ENCODE measurements around the gene ZBED4.

DNA sequence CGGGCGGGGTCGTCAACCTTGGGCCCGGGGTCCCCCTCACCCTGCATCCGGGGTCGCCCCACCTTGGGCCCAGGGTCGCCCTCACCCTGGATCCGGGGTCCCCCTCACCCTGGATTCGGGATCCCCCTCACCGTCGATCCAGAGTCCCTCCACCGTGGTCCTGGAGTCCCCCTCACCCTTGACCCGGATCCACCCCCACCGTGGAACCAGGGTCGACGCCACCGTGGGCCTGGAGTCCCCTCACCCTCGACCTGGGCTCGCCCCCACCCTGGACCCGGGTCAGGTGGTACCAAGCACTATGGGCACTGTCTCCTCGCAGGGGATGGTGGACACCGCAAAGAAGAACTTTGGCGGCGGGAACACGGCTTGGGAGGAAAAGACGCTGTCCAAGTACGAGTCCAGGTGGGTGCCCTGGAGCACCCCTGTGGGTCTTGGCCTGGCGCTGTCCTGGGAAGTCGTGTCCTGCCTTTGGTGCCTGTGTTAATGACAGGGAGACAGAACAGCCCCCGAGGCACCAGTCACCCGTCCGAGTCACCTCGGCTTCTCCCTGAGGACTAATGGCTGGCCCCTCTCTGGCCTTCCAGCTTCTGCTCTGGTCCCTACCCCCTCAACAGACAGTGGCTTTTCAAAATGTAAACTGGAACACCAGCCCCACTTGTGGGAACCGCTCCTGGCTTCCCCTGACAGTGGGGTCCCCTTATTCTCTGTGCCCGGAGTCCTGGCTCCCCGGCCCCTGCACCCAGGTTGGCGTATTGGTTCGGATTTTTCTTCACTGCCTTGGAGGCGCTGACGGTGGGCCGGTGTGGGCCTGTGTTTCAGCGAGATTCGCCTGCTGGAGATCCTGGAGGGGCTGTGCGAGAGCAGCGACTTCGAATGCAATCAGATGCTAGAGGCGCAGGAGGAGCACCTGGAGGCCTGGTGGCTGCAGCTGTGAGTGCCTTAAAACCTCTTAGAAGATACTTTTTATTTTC, 65.6 kb downstream of the ZBED4 start:
- TF ChIP-seq, protein P1, sequence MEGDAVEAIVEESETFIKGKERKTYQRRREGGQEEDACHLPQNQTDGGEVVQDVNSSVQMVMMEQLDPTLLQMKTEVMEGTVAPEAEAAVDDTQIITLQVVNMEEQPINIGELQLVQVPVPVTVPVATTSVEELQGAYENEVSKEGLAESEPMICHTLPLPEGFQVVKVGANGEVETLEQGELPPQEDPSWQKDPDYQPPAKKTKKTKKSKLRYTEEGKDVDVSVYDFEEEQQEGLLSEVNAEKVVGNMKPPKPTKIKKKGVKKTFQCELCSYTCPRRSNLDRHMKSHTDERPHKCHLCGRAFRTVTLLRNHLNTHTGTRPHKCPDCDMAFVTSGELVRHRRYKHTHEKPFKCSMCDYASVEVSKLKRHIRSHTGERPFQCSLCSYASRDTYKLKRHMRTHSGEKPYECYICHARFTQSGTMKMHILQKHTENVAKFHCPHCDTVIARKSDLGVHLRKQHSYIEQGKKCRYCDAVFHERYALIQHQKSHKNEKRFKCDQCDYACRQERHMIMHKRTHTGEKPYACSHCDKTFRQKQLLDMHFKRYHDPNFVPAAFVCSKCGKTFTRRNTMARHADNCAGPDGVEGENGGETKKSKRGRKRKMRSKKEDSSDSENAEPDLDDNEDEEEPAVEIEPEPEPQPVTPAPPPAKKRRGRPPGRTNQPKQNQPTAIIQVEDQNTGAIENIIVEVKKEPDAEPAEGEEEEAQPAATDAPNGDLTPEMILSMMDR (IDR thresholded peaks at IDR 0.05; ENCODE audit: insufficient read depth, low read length, poor library complexity, severe bottlenecking), result no peak
- TF ChIP-seq EZH2phosphoT487 (conservative IDR thresholded peaks at IDR 0.05; ENCODE audit: low read length), result no peak
